ENCODE results near the gene DLL1. TPM values are rescaled to one million over a fixed set of nuclear protein-coding genes. Genes with fewer than 3 reads are reported as not detected.
A peak's percentile ranks its signal among the peaks of the same experiment; 100 is the strongest.
"Not testable (repeated sequence)": the region's sequence is repeated elsewhere in the genome, so short reads cannot be mapped to it uniquely, and the experiment has no call there.

The DLL1 gene, protein sequence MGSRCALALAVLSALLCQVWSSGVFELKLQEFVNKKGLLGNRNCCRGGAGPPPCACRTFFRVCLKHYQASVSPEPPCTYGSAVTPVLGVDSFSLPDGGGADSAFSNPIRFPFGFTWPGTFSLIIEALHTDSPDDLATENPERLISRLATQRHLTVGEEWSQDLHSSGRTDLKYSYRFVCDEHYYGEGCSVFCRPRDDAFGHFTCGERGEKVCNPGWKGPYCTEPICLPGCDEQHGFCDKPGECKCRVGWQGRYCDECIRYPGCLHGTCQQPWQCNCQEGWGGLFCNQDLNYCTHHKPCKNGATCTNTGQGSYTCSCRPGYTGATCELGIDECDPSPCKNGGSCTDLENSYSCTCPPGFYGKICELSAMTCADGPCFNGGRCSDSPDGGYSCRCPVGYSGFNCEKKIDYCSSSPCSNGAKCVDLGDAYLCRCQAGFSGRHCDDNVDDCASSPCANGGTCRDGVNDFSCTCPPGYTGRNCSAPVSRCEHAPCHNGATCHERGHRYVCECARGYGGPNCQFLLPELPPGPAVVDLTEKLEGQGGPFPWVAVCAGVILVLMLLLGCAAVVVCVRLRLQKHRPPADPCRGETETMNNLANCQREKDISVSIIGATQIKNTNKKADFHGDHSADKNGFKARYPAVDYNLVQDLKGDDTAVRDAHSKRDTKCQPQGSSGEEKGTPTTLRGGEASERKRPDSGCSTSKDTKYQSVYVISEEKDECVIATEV
- 0.13 and 0.35 TPM in 2 replicates for total RNA-seq (2014; rRNA removed; shearing (Covaris generic))
- polyA plus RNA-seq (2015; cell fraction: cytosol; rRNA removed), result 0.43 and 1.2 TPM in 2 replicates
- polyA plus RNA-seq (2015; cell fraction: nucleus; rRNA removed), result 1.8 and 2.6 TPM in 2 replicates

DNA sequence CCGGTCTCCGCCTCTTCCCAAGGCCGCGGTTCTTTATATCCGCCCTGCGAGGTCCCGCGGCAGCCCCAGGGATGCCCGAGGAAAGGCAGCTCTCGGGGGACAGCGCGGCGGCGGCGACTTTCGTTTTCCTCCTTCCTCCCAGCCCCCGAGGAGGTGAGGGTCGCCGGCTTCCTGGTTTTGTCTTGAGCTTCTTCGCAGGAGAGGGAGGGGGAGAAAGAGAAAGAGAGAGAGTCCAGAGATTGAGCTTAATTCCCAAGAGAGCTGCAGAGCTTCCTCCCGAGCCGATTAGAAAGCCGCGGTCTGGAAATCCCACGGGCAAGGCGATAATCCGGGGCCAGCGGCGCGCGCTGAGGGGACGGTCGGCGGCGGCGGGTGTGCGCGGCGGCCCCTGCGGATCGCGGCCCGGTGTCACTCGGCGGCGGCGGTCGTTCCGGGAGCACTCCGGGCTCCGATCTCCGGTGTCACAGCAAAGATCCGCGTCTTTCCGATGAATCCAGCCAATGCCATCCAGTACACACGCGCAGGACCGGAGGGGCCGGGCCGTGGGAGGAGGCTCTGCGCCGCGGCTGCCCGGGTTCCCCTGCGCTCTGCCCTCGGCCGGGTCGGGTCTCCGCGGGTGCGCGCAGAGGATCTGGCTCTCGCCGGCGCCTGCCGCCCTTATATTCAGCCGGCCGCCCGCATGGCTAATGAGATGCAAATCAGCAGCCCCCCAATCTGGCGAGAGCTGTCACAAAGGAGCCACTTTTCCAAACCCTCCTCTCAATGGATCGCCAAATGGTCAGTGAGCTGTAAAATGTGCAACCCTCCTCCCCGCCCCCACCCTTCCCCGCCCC lies at the start of gene DLL1:
TSS of gene DLL1 (minus strand) at position 783 of the 833 bp plus-strand sequence. CDS start 939 bp downstream, outside the sequence.
- in situ Hi-C loops (cut with HindIII; ENCODE audit: low pct_unique_long_range_greater_than_20kb, low sequenced_read_pairs), result no loop called here
- DNase-seq (ENCODE audit: low read depth, low spot score), result peak; percentile 15

DNA sequence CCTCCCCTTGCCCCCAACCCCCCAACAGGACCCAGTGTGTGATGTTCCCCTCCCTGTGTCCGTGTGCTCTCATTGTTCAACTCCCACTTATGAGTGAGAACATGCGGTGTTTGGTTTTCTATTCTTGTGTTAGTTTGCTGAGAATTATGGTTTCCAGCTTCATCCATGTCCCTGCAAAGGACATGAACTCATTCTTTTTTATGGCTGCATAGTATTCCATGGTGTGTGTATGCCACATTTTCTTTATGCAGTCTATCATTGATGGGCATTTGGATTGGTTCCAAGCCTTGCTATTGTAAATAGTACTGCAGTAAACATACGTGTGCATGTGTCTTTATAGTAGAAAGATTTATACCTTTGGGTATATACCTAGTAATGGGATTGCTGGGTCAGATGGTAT lies 44.3 kb upstream of the DLL1 start:
- DNase-seq (ENCODE audit: low read depth, low spot score); in situ Hi-C loops (cut with HindIII; ENCODE audit: low pct_unique_long_range_greater_than_20kb, low sequenced_read_pairs): not testable (repeated sequence)

DNA sequence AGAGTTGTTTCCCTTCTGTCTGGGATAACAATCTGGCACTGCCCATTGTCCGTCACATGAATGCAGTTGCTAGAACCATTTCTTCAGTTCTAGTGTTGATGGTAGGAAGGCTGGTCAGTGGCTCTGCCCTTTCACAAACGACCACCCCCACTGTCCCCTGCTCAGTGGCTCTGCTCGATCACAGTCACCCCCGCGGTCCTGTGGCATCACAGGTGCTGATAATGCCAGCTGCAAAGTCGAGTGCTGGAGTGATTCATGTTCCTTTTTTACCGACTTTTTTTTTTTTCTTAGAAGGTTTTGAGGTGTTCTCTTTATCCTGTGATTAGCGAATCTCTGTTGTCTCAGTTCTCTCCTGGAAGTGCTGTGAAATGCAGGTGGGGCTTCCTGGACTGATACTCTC lies 38.4 kb upstream of the DLL1 start:
- in situ Hi-C loops (cut with HindIII; ENCODE audit: low pct_unique_long_range_greater_than_20kb, low sequenced_read_pairs), result no loop called here
- DNase-seq (ENCODE audit: low read depth, low spot score), result no peak

DNA sequence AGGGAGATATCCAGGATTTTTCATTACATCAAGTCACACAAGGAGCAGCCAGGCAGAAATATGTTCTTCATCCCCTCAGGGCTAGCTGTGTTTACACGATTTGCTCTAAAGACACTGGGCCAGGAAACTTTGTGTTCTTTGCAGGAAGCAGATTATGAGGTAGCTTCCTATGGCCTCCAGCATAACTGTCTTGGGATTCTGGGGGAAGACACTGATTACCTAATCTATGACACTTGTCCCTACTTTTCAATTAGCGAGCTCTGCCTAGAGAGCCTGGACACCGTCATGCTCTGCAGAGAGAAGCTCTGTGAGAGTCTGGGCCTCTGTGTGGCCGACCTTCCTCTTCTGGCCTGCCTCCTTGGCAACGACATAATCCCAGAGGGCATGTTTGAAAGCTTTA lies 26.8 kb upstream of the DLL1 start:
- no peak for DNase-seq (ENCODE audit: low read depth, low spot score)
- in situ Hi-C loops (cut with HindIII; ENCODE audit: low pct_unique_long_range_greater_than_20kb, low sequenced_read_pairs), result no loop called here

DNA sequence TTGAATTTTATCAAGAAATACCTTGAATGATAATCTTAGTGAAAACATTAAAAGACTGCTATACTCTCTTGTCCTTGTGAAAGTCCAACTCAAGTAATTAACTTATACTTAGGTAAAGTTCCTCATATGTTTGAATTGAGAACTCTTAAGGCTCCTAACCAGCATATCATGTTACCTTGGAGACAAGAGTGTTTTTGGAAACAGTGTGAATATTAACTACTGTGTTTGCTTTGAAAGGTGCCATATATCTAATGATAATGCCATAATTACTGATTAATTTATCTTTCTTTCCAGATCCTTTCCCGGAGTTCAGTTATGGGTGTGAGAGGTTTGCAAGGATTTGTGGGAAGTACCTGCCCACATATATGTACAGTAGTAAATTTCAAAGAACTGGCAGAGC lies 26.2 kb upstream of the DLL1 start:
- DNase-seq (ENCODE audit: low read depth, low spot score), result no peak
- in situ Hi-C loops (cut with HindIII; ENCODE audit: low pct_unique_long_range_greater_than_20kb, low sequenced_read_pairs), result no loop called here

DNA sequence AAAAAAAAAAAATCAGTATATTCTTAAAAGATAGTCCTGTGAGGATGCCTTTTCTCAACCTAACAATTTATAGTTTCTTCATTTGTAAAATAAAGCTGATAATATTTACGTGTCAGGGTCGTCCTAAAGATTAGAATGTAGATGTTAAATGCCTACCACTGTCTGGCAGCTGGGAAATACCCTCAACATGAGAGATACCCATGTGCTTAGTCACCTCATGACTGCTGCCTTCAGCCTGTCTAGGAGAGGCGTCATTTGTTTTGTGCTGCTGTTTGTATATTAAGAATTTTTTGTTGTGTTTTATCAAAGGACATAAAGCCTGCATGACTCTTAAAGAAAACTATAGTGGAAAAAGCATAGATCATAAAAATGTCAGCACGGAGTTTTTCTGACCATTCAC lies 25.2 kb upstream of the DLL1 start:
- DNase-seq (ENCODE audit: low read depth, low spot score), result no peak
- in situ Hi-C loops (cut with HindIII; ENCODE audit: low pct_unique_long_range_greater_than_20kb, low sequenced_read_pairs), result no loop called here

DNA sequence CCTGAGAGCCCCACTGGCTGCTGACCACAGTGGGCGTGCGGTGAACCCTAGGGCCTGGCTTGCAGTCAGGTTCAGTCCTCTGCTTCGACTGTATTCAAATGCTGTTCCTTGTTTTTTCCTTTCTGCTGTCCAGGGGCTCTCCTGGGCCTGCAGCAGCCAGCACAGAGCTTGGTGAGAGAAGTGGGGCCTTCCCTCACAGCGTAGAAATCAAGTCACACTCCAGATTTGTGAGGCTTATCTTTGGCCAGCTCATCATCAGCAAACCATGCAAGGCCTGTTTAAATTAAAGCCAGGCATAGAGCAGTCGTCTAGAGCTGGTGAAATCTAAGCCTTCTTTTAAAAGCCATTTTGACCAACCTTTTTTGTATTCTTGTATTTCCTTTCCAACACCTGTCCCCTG lies 24.1 kb upstream of the DLL1 start:
- in situ Hi-C loops (cut with HindIII; ENCODE audit: low pct_unique_long_range_greater_than_20kb, low sequenced_read_pairs), result no loop called here

DNA sequence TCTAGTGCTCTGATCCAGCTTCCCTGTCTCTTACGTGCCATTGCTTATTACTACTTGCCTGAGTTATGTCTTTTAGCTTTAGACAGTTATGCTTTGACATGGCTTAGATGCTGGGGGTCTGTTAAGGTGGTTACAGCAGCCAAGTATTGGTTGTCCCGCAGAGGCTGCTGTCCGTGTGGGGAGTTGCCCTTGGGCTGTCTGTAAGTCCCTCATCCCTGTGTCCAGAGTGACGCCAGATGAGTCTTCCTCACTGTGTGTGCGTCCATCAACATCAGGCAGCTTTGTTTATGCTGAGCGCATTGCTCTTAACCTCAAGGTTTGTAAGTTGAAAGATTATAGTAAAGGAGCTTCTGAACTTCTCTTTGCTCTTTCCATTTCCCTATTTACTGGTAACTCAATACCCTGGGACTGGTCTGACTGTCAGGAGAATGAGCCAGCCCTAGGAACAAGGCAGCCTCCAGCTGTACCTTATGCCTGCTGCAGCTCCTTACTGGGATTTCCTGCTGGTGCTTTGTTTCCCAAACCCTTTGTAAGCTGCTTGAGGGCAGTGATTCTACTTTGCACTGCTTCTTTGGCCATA lies 22.9 kb upstream of the DLL1 start:
- in situ Hi-C loops (cut with HindIII; ENCODE audit: low pct_unique_long_range_greater_than_20kb, low sequenced_read_pairs), result no loop called here
- no peak for DNase-seq (ENCODE audit: low read depth, low spot score)

More for the DNA sequence above, 24.1 kb upstream of the DLL1 start:
- no peak for DNase-seq (ENCODE audit: low read depth, low spot score)

DNA sequence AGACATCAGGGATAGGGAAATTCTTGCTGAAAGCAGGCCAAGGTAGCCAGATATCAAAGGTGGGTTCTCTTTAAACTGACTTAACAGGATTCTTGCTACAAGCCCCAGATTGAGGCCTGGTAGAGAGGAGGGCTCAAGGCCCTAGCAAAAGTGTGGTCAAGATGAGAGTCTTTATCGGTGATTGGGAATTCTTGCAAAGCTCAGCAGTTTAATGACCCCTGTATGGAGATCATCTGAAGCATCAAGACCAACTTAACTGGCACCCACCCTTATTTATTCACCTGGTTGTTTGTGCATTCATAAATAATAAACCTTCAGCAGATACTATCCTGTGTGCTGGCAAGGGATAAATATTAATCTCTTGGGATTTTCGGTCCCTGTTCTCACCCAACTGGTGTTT lies 22.0 kb upstream of the DLL1 start:
- in situ Hi-C loops (cut with HindIII; ENCODE audit: low pct_unique_long_range_greater_than_20kb, low sequenced_read_pairs), result no loop called here
- DNase-seq (ENCODE audit: low read depth, low spot score), result no peak

DNA sequence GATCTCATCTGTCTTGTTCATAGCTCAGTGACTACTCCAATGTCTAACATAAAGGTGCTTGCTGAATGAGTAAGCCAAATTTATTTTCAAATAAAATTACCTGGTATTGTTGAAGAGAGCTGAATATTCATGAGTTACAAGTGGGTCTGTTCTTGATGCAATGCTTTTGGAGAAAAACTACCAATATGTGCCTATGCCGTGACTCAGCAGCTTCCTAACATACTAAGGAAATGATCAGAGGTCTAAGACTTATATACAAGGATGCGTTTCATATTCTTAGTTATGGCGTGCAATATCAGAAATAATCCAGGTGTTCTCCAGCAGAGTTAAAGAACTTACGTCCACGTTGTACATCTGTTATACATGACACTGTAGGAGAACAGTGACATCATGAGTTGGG lies 20.8 kb upstream of the DLL1 start:
- DNase-seq (ENCODE audit: low read depth, low spot score), result no peak
- in situ Hi-C loops (cut with HindIII; ENCODE audit: low pct_unique_long_range_greater_than_20kb, low sequenced_read_pairs), result no loop called here

DNA sequence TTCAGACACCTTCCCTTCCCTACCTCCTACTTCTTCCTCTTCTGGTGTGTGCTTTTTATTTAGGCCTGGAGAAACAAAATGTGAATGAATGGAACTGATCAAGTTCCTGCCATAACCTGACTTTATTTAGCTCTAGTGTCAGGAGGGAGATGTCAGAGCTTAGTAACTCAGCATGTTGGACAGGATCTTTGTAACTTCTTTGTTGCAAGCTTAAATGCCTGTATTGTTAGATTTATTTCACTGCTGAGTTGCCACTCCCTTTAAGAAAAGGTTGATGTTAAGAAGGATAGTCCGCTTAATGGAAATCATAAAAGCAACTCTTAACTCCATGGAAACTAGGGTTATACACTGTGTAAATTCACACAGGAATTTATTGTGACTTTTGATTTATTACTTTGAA lies 17.9 kb upstream of the DLL1 start:
- DNase-seq (ENCODE audit: low read depth, low spot score), result peak; percentile 42
- in situ Hi-C loops (cut with HindIII; ENCODE audit: low pct_unique_long_range_greater_than_20kb, low sequenced_read_pairs), result no loop called here

DNA sequence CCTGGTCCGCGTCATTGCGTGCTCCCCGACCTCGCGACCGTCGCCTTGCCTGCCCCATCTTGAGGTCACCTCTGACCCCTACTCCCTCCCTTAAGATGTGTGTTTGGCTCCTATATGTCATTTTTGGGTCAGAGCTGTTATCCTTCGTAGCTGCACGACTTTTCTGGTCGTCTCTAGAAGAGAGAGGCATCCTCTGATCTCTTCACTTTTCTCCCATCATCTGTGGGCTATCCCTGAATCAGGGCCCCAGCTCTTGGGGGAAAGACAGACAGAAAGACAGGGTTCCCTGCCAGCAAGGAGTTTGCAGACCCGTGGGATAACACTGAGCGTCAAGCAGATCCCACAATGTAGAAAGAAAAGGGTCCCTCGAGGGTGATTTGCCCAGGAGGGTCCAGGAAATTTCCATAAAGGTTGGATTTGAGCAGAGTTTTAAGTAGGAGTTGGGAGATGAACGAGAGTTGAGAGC lies 16.2 kb upstream of the DLL1 start:
- DNase-seq (ENCODE audit: low read depth, low spot score), result no peak
- in situ Hi-C loops (cut with HindIII; ENCODE audit: low pct_unique_long_range_greater_than_20kb, low sequenced_read_pairs), result no loop called here

DNA sequence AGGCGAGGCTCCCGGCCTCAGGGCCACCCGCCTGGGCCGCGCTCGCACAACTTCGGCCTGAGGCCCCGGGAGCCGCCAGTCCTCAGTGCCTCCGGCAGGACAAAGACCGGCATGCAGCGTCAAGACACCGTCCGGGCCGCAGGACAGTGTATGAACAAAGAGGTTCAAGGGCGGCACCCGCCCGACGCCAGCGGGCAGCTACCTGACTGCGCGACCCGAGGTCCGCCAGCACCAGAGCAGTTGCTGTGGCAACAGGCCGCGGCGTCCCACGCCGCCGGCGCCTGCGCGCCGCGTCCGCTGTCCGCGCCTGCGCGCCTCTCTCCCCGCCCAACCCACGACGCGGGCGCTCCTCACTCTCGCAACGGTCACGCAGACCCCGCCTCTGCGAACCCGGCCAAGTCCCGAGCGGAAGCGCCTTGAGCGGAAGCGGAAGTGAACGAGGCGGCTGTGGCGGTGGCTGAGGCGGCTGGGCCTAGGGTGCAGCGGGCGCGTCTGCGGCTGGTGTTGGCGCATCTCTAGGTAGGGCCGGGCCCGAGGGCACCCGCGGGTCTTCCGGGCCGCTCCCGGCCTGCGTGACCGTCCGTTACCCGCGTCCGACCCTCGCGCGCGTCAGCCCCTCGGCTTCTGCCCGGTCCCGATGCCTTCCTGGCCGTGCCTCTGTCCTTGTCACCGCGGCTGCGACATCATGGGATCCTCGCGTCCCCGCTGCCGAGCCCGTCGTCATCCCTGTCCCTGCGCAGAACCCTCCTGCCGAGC lies 15.6 kb upstream of the DLL1 start, which contains the start of gene FAM120B:
TSS of gene FAM120B (plus strand) at position 435 of the 756 bp plus-strand sequence. CDS start 10,633 bp downstream, outside the sequence.
- peak; percentile 93 for DNase-seq (ENCODE audit: low read depth, low spot score)
- in situ Hi-C loops (cut with HindIII; ENCODE audit: low pct_unique_long_range_greater_than_20kb, low sequenced_read_pairs), result no loop called here

DNA sequence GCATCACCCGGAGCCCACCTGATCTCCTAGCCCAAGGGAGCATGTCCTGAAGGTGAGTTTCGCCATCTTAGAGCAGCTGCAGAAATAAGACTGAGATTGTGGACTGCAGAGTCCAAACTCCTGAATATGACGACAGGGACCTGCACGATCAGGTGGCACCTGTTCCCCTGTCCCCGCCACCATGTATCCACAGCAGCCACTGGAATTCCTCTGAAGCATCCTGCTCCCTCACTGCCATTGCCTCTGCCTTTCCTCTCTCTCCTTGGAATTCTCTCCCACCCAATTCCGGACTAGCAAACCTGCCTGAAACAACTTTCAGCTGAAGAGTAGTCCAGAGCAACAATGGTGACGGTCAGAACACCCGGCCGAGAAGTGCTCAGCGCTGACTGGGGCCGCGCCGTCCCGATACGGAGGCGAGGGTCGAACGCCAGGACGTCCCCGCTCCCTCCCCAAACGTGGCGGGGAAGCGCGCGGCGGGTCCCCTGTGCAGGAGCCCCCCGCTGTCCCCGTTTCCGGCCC lies 15.0 kb upstream of the DLL1 start:
- DNase-seq (ENCODE audit: low read depth, low spot score), result no peak
- in situ Hi-C loops (cut with HindIII; ENCODE audit: low pct_unique_long_range_greater_than_20kb, low sequenced_read_pairs), result no loop called here

DNA sequence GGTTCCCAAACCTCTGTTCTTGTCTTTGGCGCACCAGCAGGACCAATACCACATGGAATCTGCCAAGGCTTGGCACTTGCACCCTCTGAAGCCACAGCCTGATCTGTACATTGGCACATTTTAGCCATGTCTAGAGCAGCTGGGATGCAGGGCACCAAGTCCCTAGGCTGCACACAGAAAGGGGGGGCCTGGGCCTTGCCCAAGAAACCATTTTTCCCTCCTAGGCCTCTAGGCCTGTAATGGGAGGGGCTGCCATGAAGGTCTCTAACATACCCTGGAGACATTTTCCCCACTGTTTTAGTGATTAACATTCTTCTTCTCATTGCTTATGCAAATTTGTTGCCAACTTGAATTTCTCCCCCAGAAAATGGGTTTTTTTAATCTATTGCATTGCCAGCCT lies 10.3 kb upstream of the DLL1 start:
- no peak for DNase-seq (ENCODE audit: low read depth, low spot score)
- in situ Hi-C loops (cut with HindIII; ENCODE audit: low pct_unique_long_range_greater_than_20kb, low sequenced_read_pairs), result no loop called here

DNA sequence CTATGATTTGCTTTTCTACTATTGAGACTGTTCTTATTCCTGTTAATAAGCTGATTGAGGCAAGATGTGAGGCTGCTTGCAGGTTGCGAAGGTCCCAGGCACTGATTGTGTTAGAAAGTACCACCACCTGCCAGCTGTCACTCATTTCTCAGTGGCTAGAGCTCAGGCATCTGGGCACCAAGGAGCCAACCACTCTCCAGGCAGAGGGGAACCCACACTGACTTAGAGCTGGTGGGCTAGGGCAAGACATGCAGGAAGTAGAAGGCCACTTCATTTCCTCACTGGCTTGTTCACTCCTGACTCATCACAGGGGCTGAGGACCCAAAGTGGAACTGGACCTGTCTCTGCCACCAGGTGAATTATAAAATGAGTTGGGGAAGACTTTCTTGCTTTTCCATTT lies 7.8 kb upstream of the DLL1 start:
- no peak for DNase-seq (ENCODE audit: low read depth, low spot score)

More for the DNA sequence above, 7.8 kb upstream of the DLL1 start:
- in situ Hi-C loops (cut with HindIII; ENCODE audit: low pct_unique_long_range_greater_than_20kb, low sequenced_read_pairs), result no loop called here
